IPS-18c (cell line): ENCODE measurements around the gene NOX5.

Experiments used
- H3K4me3 ChIP-seq: 2 replicates; pipeline ENCODE4 v1.7.0; 2013; ENCODE audit warnings: low read depth, mild to moderate bottlenecking, low read length, moderate library complexity; ENCODE audit not compliant: insufficient read depth
- H3K9me3 ChIP-seq: one replicate; pipeline ENCODE4 v1.6.1; 2013; ENCODE audit warnings: mild to moderate bottlenecking, low read length, moderate library complexity; ENCODE audit not compliant: control insufficient read depth, insufficient read depth

NOX5 gene

DNA sequence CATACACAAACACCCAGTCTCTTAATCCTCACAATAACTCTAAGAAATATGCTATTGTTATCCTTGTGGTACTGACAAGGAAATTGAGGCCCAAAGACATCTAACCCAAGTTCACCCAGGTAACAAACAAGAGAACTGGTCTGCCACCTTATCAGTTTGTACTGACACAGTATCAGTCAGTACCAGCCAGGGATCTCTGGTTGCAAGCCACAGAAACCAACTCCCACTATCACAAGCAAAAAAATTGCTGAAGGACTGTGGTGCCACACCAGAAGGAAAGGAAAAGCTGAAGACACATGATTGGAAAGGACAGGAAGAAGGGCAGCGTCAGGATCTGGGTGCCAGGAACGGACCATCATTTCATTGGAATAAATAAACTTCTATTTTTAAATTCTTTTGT, 82.1 kb downstream of the NOX5 start:
- no peaks in the 10 kb centered on the region for H3K9me3 ChIP-seq
- H3K4me3 ChIP-seq, result no peak overlapping the region

- Histone ChIP-seq H3K4me3 (no peak overlapping the region), H3K9me3 (no peaks in the 10 kb centered on the region)
Observed at GRCh38 chr15:69098771-69099170, 84.3 kb downstream of the NOX5 start.

- H3K4me3 ChIP-seq, result no peak overlapping the region
Observed at GRCh38 chr15:69099941-69100340, 85.4 kb downstream of the NOX5 start.

DNA sequence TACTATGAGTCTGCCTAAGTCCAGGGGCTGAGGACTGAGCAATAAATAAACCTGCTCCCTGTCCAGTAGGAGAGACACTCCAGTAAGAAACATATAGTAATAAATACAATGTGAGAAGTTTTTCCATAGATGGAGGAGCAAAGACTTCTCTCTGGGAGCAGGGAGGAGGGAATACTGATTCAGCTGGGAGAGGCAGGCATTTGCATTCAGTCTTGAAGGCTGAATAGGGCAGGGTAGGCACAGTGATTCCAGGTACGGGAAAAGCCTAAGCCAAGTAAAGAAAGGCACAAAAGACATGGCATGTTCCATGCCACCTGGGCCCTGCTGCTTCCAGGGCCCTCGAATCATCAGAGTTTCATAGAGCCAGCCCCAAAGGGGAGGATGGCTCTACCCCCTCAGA, 86.3 kb downstream of the NOX5 start:
- H3K4me3 ChIP-seq, result no peak overlapping the region

More at GRCh38 chr15:69099941-69100340, 85.4 kb downstream of the NOX5 start:
- no peaks in the 10 kb centered on the region for H3K9me3 ChIP-seq

DNA sequence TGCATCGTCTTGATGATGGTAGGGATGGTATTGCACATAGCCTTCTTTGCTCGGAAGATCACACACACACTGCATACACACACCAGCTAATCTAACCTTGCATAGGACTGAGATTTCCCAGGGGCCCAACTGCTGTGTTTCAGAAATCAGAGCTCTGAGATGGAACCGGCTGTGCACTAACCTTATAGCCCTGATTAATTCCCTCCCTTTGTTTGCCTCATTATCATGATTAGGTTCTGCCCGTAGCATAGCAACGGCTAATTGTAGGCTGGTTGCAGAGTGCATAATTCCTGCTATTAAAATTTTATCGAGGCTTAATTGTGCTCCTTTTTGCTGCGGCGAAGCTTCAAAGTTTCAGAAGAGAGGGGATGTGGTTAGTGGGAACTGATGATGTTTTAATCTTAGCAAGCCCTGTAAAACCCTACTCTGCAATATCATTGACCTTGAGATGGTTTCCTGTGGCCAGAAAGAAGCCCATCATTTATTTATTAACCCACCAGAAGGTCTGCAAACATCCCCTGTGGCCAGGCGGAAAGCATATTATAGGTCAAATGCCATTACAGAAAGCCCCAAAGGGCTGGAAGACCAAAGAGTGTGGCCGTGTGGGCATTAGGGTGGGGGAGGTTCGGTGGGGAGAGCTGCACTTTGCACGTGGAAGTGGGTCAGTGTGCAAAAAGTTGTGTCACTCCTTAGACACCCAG, 89.7 kb downstream of the NOX5 start:
- Histone ChIP-seq H3K4me3 (no peak overlapping the region), H3K9me3 (no peaks in the 10 kb centered on the region)

More for the DNA sequence above, 86.3 kb downstream of the NOX5 start:
- H3K9me3 ChIP-seq, result no peaks in the 10 kb centered on the region

GRCh38 chr15:69105451-69105985, 91.0 kb downstream of the NOX5 start:
- H3K4me3 ChIP-seq, result no peak overlapping the region
- no peaks in the 10 kb centered on the region for H3K9me3 ChIP-seq

DNA sequence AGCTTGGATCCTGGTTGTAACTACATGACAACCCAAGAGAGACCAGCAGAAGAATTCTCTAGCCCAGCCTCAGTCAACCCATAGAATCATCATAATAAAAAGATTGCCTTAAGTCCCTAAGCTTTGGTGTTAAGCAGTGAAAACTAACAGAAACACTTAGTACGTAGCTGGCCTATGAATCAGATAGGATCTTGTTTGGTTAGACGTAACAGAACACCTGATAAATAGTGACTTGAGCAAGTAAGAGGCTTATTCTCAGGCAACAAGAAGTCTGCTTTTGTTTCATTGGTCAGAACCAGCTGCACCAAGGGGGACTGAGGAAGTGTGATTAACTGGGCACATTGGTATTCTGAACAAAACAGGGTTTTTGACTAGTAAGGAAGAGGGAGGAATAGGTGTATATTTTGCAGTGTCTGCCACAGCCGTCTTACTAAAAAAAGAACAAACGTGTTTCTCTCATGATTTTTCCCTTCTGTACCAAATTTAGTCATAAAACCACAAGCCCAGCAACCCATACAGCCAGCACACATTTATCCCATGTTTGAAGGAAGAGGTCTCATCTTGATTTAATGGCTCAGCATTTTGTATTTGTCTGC, 92.6 kb downstream of the NOX5 start:
- Histone ChIP-seq H3K4me3 (no peak overlapping the region), H3K9me3 (no peaks in the 10 kb centered on the region)
